Ishikawa (cell line): ENCODE results near the gene LARP6.

Experiments used
- CEBPB ChIP-seq: IDR thresholded peaks from 2 replicates; pipeline ENCODE4 v1.6.1; 2012
- CREB1 ChIP-seq: IDR thresholded peaks from 2 replicates; pipeline ENCODE4 v1.6.1; 2012; ENCODE audit warnings: low read depth
- EGR1 ChIP-seq: IDR thresholded peaks from 2 replicates; pipeline ENCODE4 v1.6.1; 2012
- EP300 ChIP-seq: IDR thresholded peaks from 2 replicates; pipeline ENCODE4 v1.6.1; 2012; ENCODE audit warnings: borderline replicate concordance
- FOXM1 ChIP-seq: IDR thresholded peaks from 2 replicates; pipeline ENCODE4 v1.6.1; 2012; ENCODE audit warnings: low read depth, borderline replicate concordance
- MAX ChIP-seq: IDR thresholded peaks from 2 replicates; pipeline ENCODE4 v1.6.1; 2012
- NFIC ChIP-seq: IDR thresholded peaks from 2 replicates; pipeline ENCODE4 v1.6.1; 2012
- RAD21 ChIP-seq: IDR thresholded peaks from 2 replicates; pipeline ENCODE4 v1.6.1; 2012; ENCODE audit warnings: low read depth
- REST ChIP-seq: IDR thresholded peaks from 2 replicates; pipeline ENCODE4 v1.6.1; 2012; ENCODE audit warnings: low read depth, mild to moderate bottlenecking
- TAF1 ChIP-seq: IDR thresholded peaks from 2 replicates; pipeline ENCODE4 v1.6.1; 2012; ENCODE audit warnings: low read depth, mild to moderate bottlenecking
- TCF12 ChIP-seq: IDR thresholded peaks from 2 replicates; pipeline ENCODE4 v1.6.1; 2012; ENCODE audit warnings: low read depth
- TEAD4 ChIP-seq: IDR thresholded peaks from 2 replicates; pipeline ENCODE4 v1.6.1; 2012
- USF1 ChIP-seq: IDR thresholded peaks from 2 replicates; pipeline ENCODE4 v1.6.1; 2012
- YY1 ChIP-seq: IDR thresholded peaks from 2 replicates; pipeline ENCODE4 v1.6.1; 2012; ENCODE audit warnings: low read depth
- ZBTB7A ChIP-seq: IDR thresholded peaks from 2 replicates; pipeline ENCODE4 v1.6.1; 2012; ENCODE audit warnings: low read depth

Gene LARP6

GRCh38 chr15:70832176-70832575, 21.8 kb downstream of the LARP6 start:
- no peak for TF ChIP-seq TEAD4
- TF ChIP-seq REST, result no peak
- no peak for TF ChIP-seq CEBPB
- TF ChIP-seq TAF1, result no peak
- no peak for TF ChIP-seq FOXM1
- no peak for TF ChIP-seq TCF12
- no peak for TF ChIP-seq EGR1
- no peak for TF ChIP-seq EP300
- TF ChIP-seq MAX, result no peak
- no peak for TF ChIP-seq USF1
- TF ChIP-seq CREB1, result no peak
- TF ChIP-seq YY1, result no peak
- TF ChIP-seq RAD21, result no peak
- no peak for TF ChIP-seq ZBTB7A
- TF ChIP-seq NFIC, result no peak

GRCh38 chr15:70831094-70831911, 22.7 kb downstream of the LARP6 start:
- no peak for TF ChIP-seq RAD21
- no peak for TF ChIP-seq CEBPB
- TF ChIP-seq CREB1, result no peak

GRCh38 chr15:70830615-70831014, 23.3 kb downstream of the LARP6 start:
- TF ChIP-seq CEBPB, result no peak
- TF ChIP-seq FOXM1, result no peak
- no peak for TF ChIP-seq REST

GRCh38 chr15:70829371-70830166, 24.4 kb downstream of the LARP6 start:
- no peak for TF ChIP-seq CREB1

GRCh38 chr15:70827721-70828120, 26.2 kb downstream of the LARP6 start:
- TF ChIP-seq TCF12 (no peak), FOXM1 (no peak), TEAD4 (no peak), EP300 (no peak), NFIC (no peak), MAX (no peak), USF1 (no peak)

- peak; percentile 93 for TF ChIP-seq CEBPB
- no peak for TF ChIP-seq REST
- peak; percentile 26; the same call in 1 of the 2 replicates for TF ChIP-seq MAX
- no peak for TF ChIP-seq EGR1
- 0 out of 2 replicates have a peak, but pooled peaks have one; percentile 38 for TF ChIP-seq TEAD4
These were observed 27.3 kb downstream of the LARP6 start for GRCh38 chr15:70826634-70827033.
